ENCODE measurements around the gene MT1X. TPM values are rescaled to one million over a fixed set of nuclear protein-coding genes. Genes with fewer than 3 reads are reported as not detected.

The MT1X gene
- total RNA-seq, 2 donors from 2014 or later = 1.5 to 8.8 TPM

GRCh38 chr16:56690420-56691122 is 8.3 kb downstream of the MT1X start:
- Histone ChIP-seq H3K36me3 (ENCODE audit: control insufficient read depth, insufficient read depth, low read length) (no peaks in the 10 kb centered on the region), H3K9ac (ENCODE audit: extremely low read depth, low read length, poor library complexity, severe bottlenecking) (no peak overlapping the region), H3K4me3 (ENCODE audit: low read length) (no peak overlapping the region), H3K27me3 (ENCODE audit: control insufficient read depth, insufficient read depth, low read length, poor library complexity, severe bottlenecking) (no peaks in the 10 kb centered on the region), H3K9me3 (ENCODE audit: control insufficient read depth, low read length) (no peaks in the 10 kb centered on the region), H3K27ac (ENCODE audit: low read depth, low read length) (no peak overlapping the region), H3K4me1 (ENCODE audit: control insufficient read depth, insufficient read depth, low read length) (no peaks in the 10 kb centered on the region)
- WGBS, 2 experiments (ENCODE audit: insufficient coverage in 1 of 2, insufficient read length in 1 of 2) = 80% methylated on average over 4 of the region's 4 CpGs; no CpG with 5 or more reads in 1 of the 2 experiments
- Mint-ChIP-seq H3K27me3 (ENCODE audit: insufficient read depth) (peaks cover 5% of the 10 kb centered on the region), H3K4me3 (no peak overlapping the region), H3K4me1 (no peaks in the 10 kb centered on the region), H3K9me3 (peaks cover 14% of the 10 kb centered on the region), H3K27ac (no peak overlapping the region), H3K36me3 (ENCODE audit: low read depth) (no peaks in the 10 kb centered on the region)
- no peak for DNase-seq
- TF ChIP-seq CTCF (conservative IDR thresholded peaks at IDR 0.05) = no peak

- Mint-ChIP-seq H3K9me3 (peaks cover 8% of the 10 kb centered on the region), H3K4me1 (no peaks in the 10 kb centered on the region), H3K27me3 (ENCODE audit: insufficient read depth) (peaks cover 2% of the 10 kb centered on the region), H3K4me3 (no peak overlapping the region), H3K36me3 (ENCODE audit: low read depth) (no peaks in the 10 kb centered on the region), H3K27ac (no peak overlapping the region)
- H3K9ac ChIP-seq (ENCODE audit: extremely low read depth, low read length, poor library complexity, severe bottlenecking) = no peak overlapping the region
- no peaks in the 10 kb centered on the region for H3K36me3 ChIP-seq (ENCODE audit: control insufficient read depth, insufficient read depth, low read length)
- TF ChIP-seq CTCF (conservative IDR thresholded peaks at IDR 0.05) = no peak
- no peaks in the 10 kb centered on the region for H3K9me3 ChIP-seq (ENCODE audit: control insufficient read depth, low read length)
- peak; percentile 69 for DNase-seq
- no peaks in the 10 kb centered on the region for H3K27me3 ChIP-seq (ENCODE audit: control insufficient read depth, insufficient read depth, low read length, poor library complexity, severe bottlenecking)
- H3K4me3 ChIP-seq (ENCODE audit: low read length) = no peak overlapping the region
- no peaks in the 10 kb centered on the region for H3K4me1 ChIP-seq (ENCODE audit: control insufficient read depth, insufficient read depth, low read length)
- H3K27ac ChIP-seq (ENCODE audit: low read depth, low read length) = no peak overlapping the region
- 75 to 80% methylated on average over 1 to 4 of the region's 4 CpGs for WGBS, 2 experiments (ENCODE audit: insufficient coverage in 1 of 2, insufficient read length in 1 of 2)
These were observed 9.6 kb downstream of the MT1X start for GRCh38 chr16:56691885-56692284.

- Histone ChIP-seq H3K4me3 (ENCODE audit: low read length) (no peak overlapping the region), H3K9me3 (ENCODE audit: control insufficient read depth, low read length) (peaks cover 10% of the 10 kb centered on the region), H3K9ac (ENCODE audit: extremely low read depth, low read length, poor library complexity, severe bottlenecking) (no peak overlapping the region), H3K27me3 (ENCODE audit: control insufficient read depth, insufficient read depth, low read length, poor library complexity, severe bottlenecking) (no peaks in the 10 kb centered on the region), H3K27ac (ENCODE audit: low read depth, low read length) (no peak overlapping the region), H3K4me1 (ENCODE audit: control insufficient read depth, insufficient read depth, low read length) (no peaks in the 10 kb centered on the region), H3K36me3 (ENCODE audit: control insufficient read depth, insufficient read depth, low read length) (no peaks in the 10 kb centered on the region)
- Mint-ChIP-seq H3K27me3 (ENCODE audit: insufficient read depth) (peaks cover 5% of the 10 kb centered on the region), H3K4me1 (no peaks in the 10 kb centered on the region), H3K9me3 (peaks cover 15% of the 10 kb centered on the region), H3K27ac (no peak overlapping the region), H3K36me3 (ENCODE audit: low read depth) (no peaks in the 10 kb centered on the region), H3K4me3 (no peak overlapping the region)
- no peak for TF ChIP-seq CTCF (conservative IDR thresholded peaks at IDR 0.05)
- no peak for DNase-seq
- WGBS, 2 experiments (ENCODE audit: insufficient coverage in 1 of 2, insufficient read length in 1 of 2) = 90% methylated on average over 1 of the region's 1 CpG; no CpG with 5 or more reads in 1 of the 2 experiments
These were observed 13.0 kb downstream of the MT1X start for GRCh38 chr16:56695246-56695645.

Data from endodermal cell (in vitro differentiated cells).